Right atrium auricular region (tissue), 2 donors: ENCODE results near the gene MRPS12. TPM values are rescaled to one million over a fixed set of nuclear protein-coding genes. Genes with fewer than 3 reads are reported as not detected.

Experiments used
- DNase-seq: peaks from one replicate; pipeline ENCODE4 v3.0.0-alpha.2; 2019; ENCODE audit warnings: low spot score
- H3K27ac ChIP-seq, 2 donors: fragments of 200-600 bp; sonication (generic); 1 replicate in 1 of 2; 2 replicates in 1 of 2; pipeline ENCODE4 v1.5.1; 2016 to 2019
- H3K27me3 ChIP-seq, 2 donors: fragments of 200-600 bp; sonication (generic); one replicate each; pipeline versions ENCODE4 v1.5.1 to v1.6.0; 2017 to 2019
- H3K36me3 ChIP-seq: fragments of 200-600 bp; sonication (generic); one replicate; pipeline ENCODE4 v1.5.1; 2016
- H3K4me1 ChIP-seq, 2 donors: fragments of 200-600 bp; sonication (generic); one replicate each; pipeline versions ENCODE4 v1.5.1 to v1.6.0; 2017 to 2019
- H3K4me3 ChIP-seq, 2 donors: fragments of 200-600 bp; sonication (generic); 1 replicate in 1 of 2; 2 replicates in 1 of 2; pipeline ENCODE4 v1.5.1; 2017 to 2019; ENCODE audit warnings: mild to moderate bottlenecking in 1 of 2, moderate library complexity in 1 of 2
- H3K9me3 ChIP-seq, 2 donors: fragments of 200-600 bp; sonication (generic); one replicate each; pipeline ENCODE4 v1.5.1; 2019
- total RNA-seq, 2 donors: library from RNA; depleted of rRNA; stranded (reverse); fragments of >200 nt; gene quantifications; one replicate each; pipeline ENCODE4 v1.1.0, GENCODE V29; 2016
- TF ChIP-seq, protein P1 (sequence below), 2 donors: fragments of 200-600 bp; sonication (generic); IDR thresholded peaks; one replicate each; pipeline ENCODE4 v1.5.1; 2019; ENCODE audit warnings: antibody characterized with exemption in 2 of 2

The MRPS12 gene
- total RNA-seq, 2 donors from 2014 or later, result 39.5 to 58.7 TPM

DNA sequence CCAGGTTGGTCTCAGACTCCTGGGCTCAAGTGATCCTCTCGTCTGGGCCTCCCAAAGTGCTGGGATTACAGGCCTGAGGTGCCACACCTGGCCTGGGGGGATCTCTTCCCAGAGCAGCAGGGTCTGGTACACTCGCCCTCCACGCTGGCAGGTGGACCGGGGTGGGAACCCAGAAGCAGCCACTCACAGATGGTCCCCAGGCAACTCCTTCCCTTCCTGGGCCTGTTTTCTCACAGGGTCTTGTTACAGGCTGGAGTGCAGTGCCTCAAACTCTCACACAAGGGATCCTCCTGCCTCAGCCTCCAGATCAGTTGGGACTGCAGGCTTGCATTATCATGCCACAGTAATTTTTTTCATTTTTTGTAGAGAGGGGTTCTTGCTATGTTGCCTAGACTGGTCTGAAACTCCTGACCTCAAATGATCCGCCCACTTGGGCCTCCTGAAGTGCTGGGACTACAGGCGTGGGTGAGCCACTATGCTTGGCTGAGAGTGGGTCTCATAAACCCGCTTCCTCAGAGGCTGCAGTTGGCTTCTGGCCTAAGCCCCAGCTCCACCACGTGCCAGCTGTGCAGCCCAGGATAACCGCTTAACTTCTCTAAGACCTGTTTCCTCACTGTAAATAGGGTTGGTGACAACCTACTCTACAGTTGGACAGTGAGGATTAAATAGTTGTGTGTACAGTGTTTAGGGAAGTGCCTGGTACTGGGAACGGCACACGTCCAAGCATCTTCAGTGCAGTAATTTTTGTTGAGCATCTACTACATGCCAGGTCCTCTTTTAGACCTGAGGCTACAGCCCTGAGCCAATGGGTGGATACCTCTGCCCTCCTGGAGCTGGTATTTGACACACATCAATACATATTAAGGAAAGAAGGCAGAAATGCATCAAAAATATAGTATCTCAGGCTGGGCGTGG, 17.9 kb upstream of the MRPS12 start:
- no peak for DNase-seq
- Histone ChIP-seq H3K27me3 (no peaks in the 10 kb centered on the region), H3K4me3 (no peak overlapping the region), H3K36me3 (peaks cover 2% of the 10 kb centered on the region), H3K4me1 (peaks cover 0 to 4% of the 10 kb centered on the region in 2 donors), H3K27ac (no peak overlapping the region), H3K9me3 (no peaks in the 10 kb centered on the region)
- TF ChIP-seq, protein P1, sequence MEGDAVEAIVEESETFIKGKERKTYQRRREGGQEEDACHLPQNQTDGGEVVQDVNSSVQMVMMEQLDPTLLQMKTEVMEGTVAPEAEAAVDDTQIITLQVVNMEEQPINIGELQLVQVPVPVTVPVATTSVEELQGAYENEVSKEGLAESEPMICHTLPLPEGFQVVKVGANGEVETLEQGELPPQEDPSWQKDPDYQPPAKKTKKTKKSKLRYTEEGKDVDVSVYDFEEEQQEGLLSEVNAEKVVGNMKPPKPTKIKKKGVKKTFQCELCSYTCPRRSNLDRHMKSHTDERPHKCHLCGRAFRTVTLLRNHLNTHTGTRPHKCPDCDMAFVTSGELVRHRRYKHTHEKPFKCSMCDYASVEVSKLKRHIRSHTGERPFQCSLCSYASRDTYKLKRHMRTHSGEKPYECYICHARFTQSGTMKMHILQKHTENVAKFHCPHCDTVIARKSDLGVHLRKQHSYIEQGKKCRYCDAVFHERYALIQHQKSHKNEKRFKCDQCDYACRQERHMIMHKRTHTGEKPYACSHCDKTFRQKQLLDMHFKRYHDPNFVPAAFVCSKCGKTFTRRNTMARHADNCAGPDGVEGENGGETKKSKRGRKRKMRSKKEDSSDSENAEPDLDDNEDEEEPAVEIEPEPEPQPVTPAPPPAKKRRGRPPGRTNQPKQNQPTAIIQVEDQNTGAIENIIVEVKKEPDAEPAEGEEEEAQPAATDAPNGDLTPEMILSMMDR (IDR thresholded peaks at IDR 0.05), result no peak

DNA sequence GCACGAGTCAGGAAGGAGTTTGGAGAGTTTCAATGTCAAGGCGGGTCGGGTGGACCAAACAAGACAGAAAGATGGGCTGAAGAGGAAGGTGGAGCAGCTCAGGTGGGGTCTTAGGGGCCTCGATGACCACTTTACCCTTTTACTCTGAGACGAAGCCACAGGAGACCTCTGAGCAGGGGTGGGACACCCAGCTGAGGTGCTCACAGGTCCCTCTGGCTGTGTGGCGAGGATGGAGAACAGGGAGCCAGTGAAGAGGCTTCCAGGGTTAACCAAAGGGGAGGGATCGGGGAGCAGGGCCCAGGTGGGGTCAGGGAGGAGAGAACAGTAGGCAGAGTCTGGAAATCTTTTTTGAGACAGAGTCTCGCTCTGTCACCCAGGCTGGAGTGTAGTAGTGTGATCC, 16.8 kb upstream of the MRPS12 start:
- H3K27me3 ChIP-seq, result no peaks in the 10 kb centered on the region
- H3K4me1 ChIP-seq, result peaks cover 0 to 4% of the 10 kb centered on the region in 2 donors
- TF ChIP-seq, protein P1 (IDR thresholded peaks at IDR 0.05), result no peak
- H3K9me3 ChIP-seq, result no peaks in the 10 kb centered on the region
- H3K27ac ChIP-seq, result no peak overlapping the region
- no peaks in the 10 kb centered on the region for H3K36me3 ChIP-seq
- no peak for DNase-seq
- H3K4me3 ChIP-seq, result no peak overlapping the region

DNA sequence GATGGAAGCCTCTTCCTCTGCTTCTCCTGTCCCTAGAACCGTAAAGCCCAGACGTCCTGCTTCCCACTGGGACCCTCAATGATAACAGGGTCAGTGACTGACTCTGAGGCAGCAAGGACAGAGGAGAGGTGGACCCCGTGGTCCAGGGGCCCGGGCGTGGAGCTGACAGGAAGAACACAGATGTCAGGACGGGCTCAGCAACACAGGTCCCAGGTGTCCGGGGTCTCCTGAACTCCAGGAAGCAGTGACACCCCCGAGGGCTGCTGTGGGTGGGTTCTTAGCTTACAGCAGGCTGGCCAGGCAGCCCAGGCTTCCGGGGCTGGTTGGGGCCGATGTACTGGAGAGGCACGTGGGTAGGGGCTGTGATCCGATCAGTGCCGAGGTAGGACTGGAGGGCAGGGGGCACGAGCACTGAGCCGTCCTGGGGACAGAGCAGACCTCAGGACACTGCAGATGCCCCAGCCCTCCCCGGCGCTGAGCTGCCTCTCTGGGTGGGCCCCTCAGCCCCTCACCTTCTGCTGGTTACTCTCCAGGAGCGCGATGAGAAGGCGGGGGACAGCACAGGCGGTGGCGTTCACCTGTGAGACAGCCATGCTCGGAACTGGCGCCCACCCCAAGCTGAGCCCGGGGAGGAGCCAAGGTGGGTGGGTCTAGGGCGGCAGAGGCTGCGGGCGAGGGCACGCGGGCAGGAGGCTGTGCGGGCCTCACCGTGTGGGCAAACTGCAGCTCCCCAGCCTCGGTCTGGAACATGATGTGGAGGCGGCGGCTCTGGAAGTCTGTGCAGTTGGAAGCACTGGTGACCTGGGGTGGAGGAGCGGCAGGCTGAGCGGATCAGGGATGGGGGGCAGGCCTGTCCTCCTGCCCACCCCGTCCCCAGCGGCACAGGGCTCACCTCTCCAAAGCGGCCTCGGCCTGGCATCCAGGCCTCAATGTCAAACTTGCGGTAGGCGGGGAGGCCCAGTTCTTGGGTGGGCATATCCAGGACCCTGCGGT, 15.1 kb upstream of the MRPS12 start:
- TF ChIP-seq, protein P1 (IDR thresholded peaks at IDR 0.05), result no peak
- no peak for DNase-seq

DNA sequence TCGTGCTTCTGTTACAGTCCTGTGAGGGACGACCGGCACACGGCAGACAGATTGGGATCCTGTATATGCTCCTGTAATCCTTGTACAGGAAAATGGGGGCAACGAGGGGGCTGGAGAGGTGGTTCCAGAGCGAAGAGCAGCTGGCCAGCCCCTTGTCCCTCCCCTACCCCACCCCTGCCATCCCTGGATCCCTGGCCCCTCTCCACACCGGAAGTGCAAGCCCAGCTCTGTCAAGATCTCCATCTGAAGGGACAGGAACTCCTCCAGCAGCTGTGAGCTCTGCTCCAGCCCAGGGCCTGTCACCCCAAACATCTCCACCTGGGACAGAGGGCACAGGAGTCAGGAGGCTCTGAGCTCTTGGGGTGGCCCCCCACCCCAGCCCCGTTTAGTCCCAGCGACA, 13.2 kb upstream of the MRPS12 start:
- DNase-seq, result no peak
- Histone ChIP-seq H3K27ac (no peak overlapping the region), H3K27me3 (no peaks in the 10 kb centered on the region), H3K4me1 (no peaks in the 10 kb centered on the region), H3K9me3 (no peaks in the 10 kb centered on the region), H3K36me3 (no peaks in the 10 kb centered on the region), H3K4me3 (no peak overlapping the region)
- TF ChIP-seq, protein P1 (IDR thresholded peaks at IDR 0.05), result no peak

More for the DNA sequence above, 15.1 kb upstream of the MRPS12 start:
- Histone ChIP-seq H3K4me3 (no peak overlapping the region), H3K9me3 (no peaks in the 10 kb centered on the region), H3K27me3 (no peaks in the 10 kb centered on the region), H3K27ac (no peak overlapping the region), H3K36me3 (no peaks in the 10 kb centered on the region), H3K4me1 (peaks cover 0 to 4% of the 10 kb centered on the region in 2 donors)

DNA sequence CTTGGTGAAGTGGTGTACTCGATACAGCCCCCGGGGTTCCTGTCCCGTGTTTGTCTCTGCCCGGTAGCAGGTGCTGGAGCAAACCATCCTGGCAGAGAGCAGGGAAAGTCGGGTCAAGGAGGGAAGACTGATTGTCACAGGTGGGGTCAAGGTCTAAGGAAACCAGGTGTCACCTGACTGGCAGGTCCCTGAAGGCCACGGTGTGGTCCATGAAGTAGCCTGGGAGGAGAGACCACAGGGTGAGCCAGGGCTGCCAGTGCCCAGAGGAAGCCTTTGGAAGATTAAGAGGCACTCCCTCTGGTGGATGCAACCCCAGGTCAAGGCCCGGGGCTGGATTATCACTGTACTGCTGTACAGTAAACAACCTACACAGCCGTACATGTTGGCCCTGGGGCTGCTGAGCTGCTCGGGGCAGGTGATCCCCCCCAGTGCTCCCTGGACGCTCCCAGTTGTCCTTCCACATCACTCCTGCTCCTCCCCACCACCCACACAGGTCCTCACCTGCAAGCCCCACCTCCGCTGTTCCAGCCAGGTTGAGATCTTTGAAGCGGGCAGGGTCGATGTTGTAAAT, 12.7 kb upstream of the MRPS12 start:
- no peak for DNase-seq
- TF ChIP-seq, protein P1 (IDR thresholded peaks at IDR 0.05), result peak in 1 of 2 donors; percentile 34
- no peaks in the 10 kb centered on the region for H3K4me1 ChIP-seq
- no peak overlapping the region for H3K27ac ChIP-seq
- H3K27me3 ChIP-seq, result no peaks in the 10 kb centered on the region
- no peaks in the 10 kb centered on the region for H3K9me3 ChIP-seq
- H3K36me3 ChIP-seq, result no peaks in the 10 kb centered on the region
- no peak overlapping the region for H3K4me3 ChIP-seq
